Activated gamma-delta T cell (primary cell): Measurements from ENCODE around the gene S100A6.

Experiments used
- DNase-seq: peaks from one replicate; lab custom pipeline; 2025; lab: John Stamatoyannopoulos, UW

S100A6 gene

DNA sequence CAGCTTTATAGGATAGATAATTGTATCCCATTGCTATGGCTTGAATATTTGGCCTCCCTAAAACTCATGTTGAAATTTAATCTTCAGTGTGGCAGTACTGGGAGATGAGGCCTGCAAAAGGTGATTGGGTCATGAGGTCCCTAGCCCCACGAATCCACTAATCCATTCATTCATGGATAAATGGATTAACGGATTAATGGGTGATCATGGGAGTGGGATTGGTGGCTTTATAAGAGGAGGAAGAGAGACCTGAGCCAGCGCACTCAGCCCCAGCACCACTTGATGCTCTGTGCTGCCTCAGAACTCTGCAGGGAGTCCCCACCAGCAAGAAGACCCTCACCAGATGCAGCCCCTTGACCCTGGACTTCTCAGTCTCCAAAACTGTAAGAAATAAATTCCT lies 32.0 kb downstream of the S100A6 start:
- no peak for DNase-seq

DNA sequence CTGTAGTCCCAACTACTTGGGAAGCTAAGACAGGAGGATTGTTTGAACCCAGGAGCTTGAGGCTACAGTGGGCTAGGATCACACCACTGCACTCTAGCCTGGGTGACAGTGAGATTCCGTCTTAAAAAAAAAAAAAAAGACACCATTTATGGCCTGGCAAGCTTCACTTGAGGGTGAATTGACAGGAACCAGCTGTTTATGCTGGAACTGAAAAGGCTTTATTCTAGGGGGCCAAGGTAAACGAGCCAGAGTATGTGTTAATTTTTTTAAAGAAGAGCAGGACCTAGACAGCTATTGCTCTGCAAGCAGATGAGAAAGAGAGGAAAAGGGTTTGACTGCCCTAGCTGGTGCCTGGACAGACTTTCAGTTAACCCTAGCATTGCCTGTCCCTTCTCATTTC lies 37.0 kb downstream of the S100A6 start:
- no peak for DNase-seq

DNA sequence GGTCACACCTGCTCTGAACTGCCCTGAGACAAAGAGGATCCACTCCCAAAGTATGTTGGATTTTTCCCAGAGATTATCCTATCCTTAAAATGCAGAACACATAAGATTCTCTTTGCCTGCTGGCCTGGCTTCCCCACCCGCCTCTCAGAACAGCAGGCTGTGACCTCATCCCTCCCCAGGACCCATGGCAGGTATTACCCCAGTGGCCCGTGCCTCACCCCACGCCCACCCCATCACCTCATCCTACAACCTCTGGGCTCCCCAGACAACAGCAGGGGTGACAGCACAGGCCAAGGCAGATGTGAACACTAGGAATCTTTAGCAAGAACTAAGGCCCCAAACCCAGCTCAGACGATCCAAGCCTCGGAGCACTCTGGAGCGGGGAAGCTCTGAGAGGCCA lies 40.3 kb downstream of the S100A6 start:
- DNase-seq, result no peak

DNA sequence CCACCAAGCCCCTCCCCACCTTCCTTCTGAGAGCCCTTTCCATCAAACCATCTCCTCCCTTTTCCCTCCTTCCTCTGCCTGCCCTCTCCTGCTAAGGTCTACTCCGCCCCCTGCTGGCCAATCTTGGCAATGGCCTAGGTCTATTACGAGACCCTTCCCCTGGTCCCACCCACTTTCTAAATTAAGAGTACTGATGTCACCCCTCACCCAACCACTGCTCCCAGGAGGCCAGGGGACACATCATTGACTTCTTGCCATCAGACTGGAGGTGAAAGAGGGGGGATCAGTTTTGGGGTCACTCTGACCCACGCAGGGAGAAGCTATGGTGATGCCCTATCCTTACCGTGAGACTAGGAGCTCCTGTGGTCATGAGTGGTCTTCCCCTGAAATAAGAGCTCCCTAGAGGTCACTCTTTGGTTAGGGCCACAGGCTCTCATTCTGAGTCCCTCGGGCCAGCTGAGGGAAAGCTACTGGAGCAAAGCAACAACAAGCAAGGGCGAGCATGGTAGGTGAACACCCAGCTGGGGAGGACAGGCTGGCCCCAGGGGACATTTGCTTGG lies 40.7 kb downstream of the S100A6 start:
- DNase-seq, result no peak

DNA sequence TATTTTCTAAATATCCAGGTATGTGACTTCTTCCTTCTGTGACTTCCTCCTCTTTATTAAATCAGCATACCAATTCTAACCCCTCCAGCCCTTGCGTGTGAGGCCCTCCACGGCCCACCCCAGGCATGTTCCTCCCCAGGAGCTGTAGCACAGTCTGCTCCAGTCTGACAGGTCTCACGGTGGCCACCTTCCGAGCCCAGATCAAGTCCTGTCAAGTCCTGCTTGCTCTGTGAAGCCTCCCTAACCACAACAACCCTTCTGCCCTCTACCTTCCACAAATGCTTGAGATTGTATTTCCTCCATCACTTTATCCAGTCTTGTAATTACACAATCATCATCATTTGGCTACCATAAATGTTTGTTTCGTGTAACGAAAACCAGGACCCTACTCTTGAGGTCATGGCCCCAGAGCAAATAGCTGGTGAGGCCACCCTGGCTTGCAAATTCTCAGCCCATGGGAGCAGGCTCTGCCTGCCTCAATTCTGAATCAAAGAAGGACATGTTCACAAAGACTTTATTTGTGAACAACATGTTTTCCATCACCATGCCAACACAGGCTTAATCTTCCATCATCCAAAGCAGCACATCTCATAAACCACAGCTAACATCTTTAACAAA lies 42.3 kb downstream of the S100A6 start:
- no peak for DNase-seq

DNA sequence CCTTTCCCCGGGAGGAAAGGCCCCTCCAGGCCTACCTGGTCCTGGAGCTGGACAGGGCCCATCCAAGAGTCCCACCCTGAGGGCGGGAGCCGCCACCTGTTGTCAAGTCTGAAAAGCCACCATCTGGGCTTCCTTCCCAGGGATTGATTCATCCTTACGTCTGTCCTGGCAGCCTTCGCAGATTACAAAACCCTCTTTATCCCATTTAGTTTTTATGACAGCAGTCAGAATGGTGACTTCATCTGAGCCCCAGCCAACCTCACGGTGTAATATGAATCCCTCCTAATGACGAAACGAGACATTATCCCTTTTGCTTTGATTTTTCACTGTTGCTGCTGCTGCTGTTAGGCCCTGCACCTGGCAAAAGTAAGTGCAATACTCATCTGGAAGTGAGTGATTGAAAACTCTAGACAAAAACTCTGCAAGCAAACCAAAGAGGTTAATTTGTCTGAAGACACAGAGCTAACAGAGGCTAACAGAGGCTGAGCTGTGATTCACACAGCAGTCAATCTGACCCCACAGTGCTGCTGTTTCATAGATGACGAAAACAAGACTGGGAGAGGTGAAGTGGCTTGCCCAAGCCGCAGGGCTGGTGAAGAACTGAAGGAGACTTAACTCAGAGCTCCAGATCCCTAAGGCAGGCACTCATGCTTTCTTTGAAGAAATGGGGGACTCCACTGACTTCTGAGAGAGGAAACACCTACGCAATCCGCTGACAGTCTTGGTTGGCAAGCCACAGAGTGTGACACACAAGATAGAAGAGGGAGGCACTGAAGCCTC lies 45.3 kb downstream of the S100A6 start:
- DNase-seq, result no peak

DNA sequence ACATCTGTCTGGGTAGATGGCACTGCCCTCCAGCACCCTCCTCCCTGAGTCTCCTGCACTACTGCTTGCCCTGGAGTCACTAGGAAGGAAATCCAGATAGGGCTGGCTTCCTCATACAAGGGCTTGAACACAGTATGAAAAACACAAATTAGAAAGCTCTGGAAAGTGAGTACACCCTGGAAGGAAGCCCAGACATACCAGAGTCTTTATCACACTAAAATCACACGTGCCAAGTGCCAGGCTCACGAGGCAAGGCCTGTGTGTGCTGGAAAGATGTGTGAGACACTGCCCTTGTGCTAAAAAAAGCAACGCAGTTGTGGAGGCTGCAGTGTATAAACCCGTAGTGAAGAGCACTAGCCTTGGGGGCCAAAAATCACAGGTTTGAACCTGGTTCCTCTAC lies 47.1 kb downstream of the S100A6 start:
- no peak for DNase-seq

DNA sequence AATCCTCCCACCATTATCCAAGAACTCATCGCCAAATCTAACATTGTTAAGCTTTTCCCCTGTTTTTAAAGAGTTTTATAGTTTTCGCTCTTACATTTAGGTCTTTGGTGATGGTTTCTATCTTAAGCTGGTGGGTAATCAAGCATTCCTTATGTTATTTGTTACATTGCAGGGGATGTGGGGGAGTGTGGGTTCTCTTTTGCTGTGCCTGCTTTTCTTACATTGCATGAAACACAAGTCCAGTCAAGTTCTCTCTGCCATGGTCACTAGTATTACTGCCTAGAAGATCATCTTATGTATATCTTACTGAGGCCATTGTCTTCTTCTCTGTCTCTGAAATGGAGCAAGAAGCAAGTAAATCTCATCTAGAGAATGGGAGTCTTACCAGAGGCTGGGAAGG lies 48.1 kb downstream of the S100A6 start:
- no peak for DNase-seq

DNA sequence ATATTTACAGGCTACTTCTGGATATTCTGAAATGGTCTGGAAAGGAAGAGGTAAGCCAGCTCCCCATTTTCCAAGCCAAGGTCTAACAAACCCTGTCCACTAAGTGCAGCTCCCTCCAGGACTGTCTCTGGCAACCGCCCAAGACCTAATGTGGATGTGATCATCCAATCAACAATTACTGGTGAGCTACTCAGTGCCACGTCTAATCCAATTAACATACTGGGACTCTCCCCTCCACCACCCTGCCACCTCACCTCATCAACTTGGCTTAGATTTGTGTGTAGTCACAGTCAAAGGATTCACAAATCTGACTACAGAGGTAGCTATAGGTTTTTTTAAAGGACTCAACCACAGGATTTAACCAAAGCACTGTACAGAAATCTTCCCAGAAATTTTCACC lies 49.9 kb downstream of the S100A6 start:
- DNase-seq, result no peak
